GM12878 (cell line): Measurements from ENCODE around the gene KMT2B. TPM values are rescaled to one million over a fixed set of nuclear protein-coding genes. Genes with fewer than 3 reads are reported as not detected.

Experiments
- ATAC-seq: fragments of 200-7000 bp; cut with Tn5 transposase; 3 replicates; pipeline ENCODE4 v1.9.1; 2020; ENCODE audit warnings: mild to moderate bottlenecking, moderate library complexity
- BruUV-seq: library from RNA; stranded (reverse); fragments of 400-500 nt; replicated peaks from 2 replicates; lab custom pipeline; 2021; lab: Mats Ljungman, UMichigan
- CTCF ChIA-PET: fragments of 300-600 bp; sonication (Branson Sonifier 250); formaldehyde crosslinking; extraction: SDS; loops from one replicate; lab custom pipeline; 2021; ENCODE audit warnings: inconsistent platforms; lab: Yijun Ruan, JAX
- POLR2A ChIA-PET: fragments of 350-600 bp; formaldehyde crosslinking; extraction: SDS; loops from one replicate; lab custom pipeline; 2021; ENCODE audit warnings: inconsistent platforms; lab: Charles Lee
- RAD21 ChIA-PET: fragments of 300-600 bp; sonication (Branson Sonifier 250); formaldehyde crosslinking; loops from one replicate; lab custom pipeline; 2023; ENCODE audit warnings: antibody characterized with exemption; ENCODE audit not compliant: unreplicated experiment; lab: Charles Lee
- SMC1A ChIA-PET: fragments of 300-600 bp; sonication (Branson Sonifier 250); formaldehyde crosslinking; loops from one replicate; lab custom pipeline; 2023; ENCODE audit not compliant: unreplicated experiment, uncharacterized antibody; lab: Charles Lee
- DNase-seq: peaks from one replicate; pipeline ENCODE4 v3.0.0-alpha.2; 2011; ENCODE audit warnings: low read depth, low spot score
- FAIRE-seq: peaks from 3 replicates; lab custom pipeline; 2011; peaks lifted over from hg19 to GRCh38; lab: Jason Lieb, UNC
- H2AFZ ChIP-seq: 2 replicates; pipeline ENCODE4 v1.6.0; 2011; ENCODE audit warnings: low read depth, low read length, control low read depth; ENCODE audit not compliant: control insufficient read depth
- H3K27ac ChIP-seq: 2 replicates; pipeline ENCODE4 v1.5.1; 2011; ENCODE audit warnings: control low read depth; ENCODE audit not compliant: control insufficient read depth, insufficient read depth
- H3K27me3 ChIP-seq, 2 experiments: replicated peaks in 1 of 2; 2 replicates each; pipeline versions ENCODE4 v1.6.0 to v1.6.1; 2011; ENCODE audit warnings: low read length in 1 of 2; ENCODE audit not compliant: control insufficient read depth in 2 of 2, insufficient read depth in 2 of 2
- H3K36me3 ChIP-seq, 2 experiments: 2 replicates each; pipeline ENCODE4 v1.5.1; 2011; ENCODE audit warnings: low read length in 1 of 2; ENCODE audit not compliant: control insufficient read depth in 2 of 2, insufficient read depth in 2 of 2
- H3K4me1 ChIP-seq: 2 replicates; pipeline ENCODE4 v1.6.1; 2011; ENCODE audit warnings: mild to moderate bottlenecking, low read length, moderate library complexity, mixed read lengths; ENCODE audit not compliant: control insufficient read depth, insufficient read depth
- H3K4me2 ChIP-seq: 2 replicates; pipeline ENCODE4 v1.6.0; 2011; ENCODE audit warnings: control low read depth; ENCODE audit not compliant: control insufficient read depth, insufficient read depth
- H3K4me3 ChIP-seq: fragments of 200-600 bp; sonication (generic); 2 replicates; pipeline ENCODE4 v1.5.1; 2016
- H3K79me2 ChIP-seq: 2 replicates; pipeline ENCODE4 v1.6.0; 2011; ENCODE audit warnings: low read length; ENCODE audit not compliant: control insufficient read depth, insufficient read depth
- H3K9ac ChIP-seq: 2 replicates; pipeline ENCODE4 v1.8.0; 2011; ENCODE audit warnings: low read length, control low read depth, mixed read lengths; ENCODE audit not compliant: control insufficient read depth, insufficient read depth
- H3K9me3 ChIP-seq: replicated peaks from 3 replicates; pipeline ENCODE4 v1.5.1; 2011; ENCODE audit warnings: mild to moderate bottlenecking, low read length; ENCODE audit not compliant: control insufficient read depth, insufficient read depth
- H4K20me1 ChIP-seq: 2 replicates; pipeline ENCODE4 v1.6.0; 2011; ENCODE audit not compliant: control insufficient read depth, insufficient read depth
- ASH2L ChIP-seq: fragments of 300-600, 200-600 bp; sonication (generic); IDR thresholded peaks from 2 replicates; pipeline ENCODE4 v1.6.1; 2017; ENCODE audit warnings: low read depth, mild to moderate bottlenecking, borderline replicate concordance
- BCL11A ChIP-seq: IDR thresholded peaks from 2 replicates; pipeline ENCODE4 v1.6.1; 2011; ENCODE audit warnings: low read depth, low read length
- EGR1 ChIP-seq, 2 experiments: IDR thresholded peaks; 1 replicate in 1 of 2; 2 replicates in 1 of 2; pipeline ENCODE4 v1.6.1; 2011 to 2012; ENCODE audit warnings: low read depth in 2 of 2, low read length in 2 of 2, borderline replicate concordance in 1 of 2, mild to moderate bottlenecking in 1 of 2, moderate library complexity in 1 of 2
- FOXK2 ChIP-seq: fragments of 450-650 bp; IDR thresholded peaks from 2 replicates; pipeline ENCODE4 v1.6.1; 2017; ENCODE audit warnings: mild to moderate bottlenecking, moderate library complexity
- HCFC1 ChIP-seq: fragments of 150-350 bp; IDR thresholded peaks from 2 replicates; pipeline ENCODE4 v1.6.1; 2014; ENCODE audit warnings: low read length
- IKZF1 ChIP-seq: fragments of 450-650 bp; conservative IDR thresholded peaks from 2 replicates; pipeline ENCODE4 v1.6.1; 2017; ENCODE audit warnings: antibody characterized with exemption, mild to moderate bottlenecking
- MTA2 ChIP-seq: fragments of 450-650 bp; IDR thresholded peaks from 2 replicates; pipeline ENCODE4 v1.6.1; 2016; ENCODE audit warnings: low read depth, mild to moderate bottlenecking, moderate library complexity
- MYC ChIP-seq: IDR thresholded peaks from 2 replicates; pipeline ENCODE4 v1.6.1; 2011; ENCODE audit warnings: mild to moderate bottlenecking, low read length, moderate library complexity, inconsistent platforms; ENCODE audit not compliant: insufficient read depth, insufficient replicate concordance, insufficient read length, severe bottlenecking
- NFIC ChIP-seq: IDR thresholded peaks from 2 replicates; pipeline ENCODE4 v1.6.1; 2012; ENCODE audit warnings: low read depth, mild to moderate bottlenecking, inconsistent platforms, low read length, moderate library complexity
- NFXL1 ChIP-seq: fragments of 450-650 bp; IDR thresholded peaks from 2 replicates; pipeline ENCODE4 v1.6.1; 2017; ENCODE audit warnings: antibody characterized with exemption, mild to moderate bottlenecking, borderline replicate concordance
- NR2C2 ChIP-seq: IDR thresholded peaks from 2 replicates; pipeline ENCODE4 v1.6.1; 2011; ENCODE audit warnings: borderline replicate concordance, low read depth; ENCODE audit not compliant: control insufficient read depth, insufficient read length
- NRF1 ChIP-seq: conservative IDR thresholded peaks from 2 replicates; pipeline ENCODE4 v1.6.1; 2011; ENCODE audit warnings: mild to moderate bottlenecking, low read depth, low read length, improper control_type of control experiment
- RELA ChIP-seq: fragments of 450-650 bp; IDR thresholded peaks from 2 replicates; pipeline ENCODE4 v1.8.0; 2014; ENCODE audit warnings: borderline replicate concordance; ENCODE audit not compliant: partially characterized antibody
- RUNX3 ChIP-seq: IDR thresholded peaks from 2 replicates; pipeline ENCODE4 v1.6.1; 2012; ENCODE audit warnings: low read length, inconsistent platforms
- SMC3 ChIP-seq: IDR thresholded peaks from 2 replicates; pipeline ENCODE4 v1.6.1; 2011; ENCODE audit warnings: low read length, improper control_type of control experiment, borderline replicate concordance
- SP1 ChIP-seq: IDR thresholded peaks from one replicate; pipeline ENCODE4 v1.6.1; 2011; ENCODE audit warnings: low read depth, low read length
- STAT1 ChIP-seq: fragments of 450-650 bp; conservative IDR thresholded peaks from 2 replicates; pipeline ENCODE4 v1.6.1; 2014; ENCODE audit warnings: antibody characterized with exemption, mild to moderate bottlenecking
- SUPT20H ChIP-seq: IDR thresholded peaks from 2 replicates; pipeline ENCODE4 v1.6.1; 2011; ENCODE audit warnings: low read depth, mild to moderate bottlenecking, low read length, moderate library complexity, borderline replicate concordance; ENCODE audit not compliant: control insufficient read depth
- ZBTB33 ChIP-seq: fragments of 450-650 bp; IDR thresholded peaks from 2 replicates; pipeline ENCODE4 v1.6.1; 2017; ENCODE audit warnings: mild to moderate bottlenecking
- ZNF622 ChIP-seq: fragments of 450-650 bp; IDR thresholded peaks from 2 replicates; pipeline ENCODE4 v1.6.1; 2017; ENCODE audit warnings: mild to moderate bottlenecking, inconsistent platforms
- WGBS: methylation state at CpG from one replicate; pipeline ENCODE4 v1.1.6; 2016; ENCODE audit warnings: low lambda C conversion rate; ENCODE audit not compliant: insufficient replicate concordance, insufficient coverage; ENCODE audit errors: missing lambda C conversion rate; 5-methylcytosine and 5-hydroxymethylcytosine counted together
- in situ Hi-C: fragments of 300-500 bp; cut with MboI; formaldehyde crosslinking; loops from 9 replicates; pipeline ENCODE4 v1.14.3; 2018; ENCODE audit warnings: mixed read lengths
- intact Hi-C: fragments of 100-400 bp; cut with micrococcal nuclease; formaldehyde crosslinking; loops from one replicate; pipeline ENCODE4 v1.14.2; 2022; ENCODE audit not compliant: unreplicated experiment
- polyA plus RNA-seq, 11 experiments: library from polyadenylated mRNA; depleted of rRNA in 4 of 11; unstranded in 6 of 11; stranded (reverse) in 5 of 11; fragments of >200 nt; fragmentation: Nextera tagmentation in 4 of 11; fragmentation: Illumina TruSeq in 1 of 11; extraction: Ambion mirVana in 4 of 11; extraction: Trizol in 1 of 11; gene quantifications; 1 replicate in 1 of 11; 2 replicates in 10 of 11; pipeline versions ENCODE4 v1.2.1 to v1.2.3, GENCODE V29; 2011 to 2016; ENCODE audit warnings: inconsistent platforms in 2 of 11, missing spikeins in 2 of 11, low read depth in 1 of 11
- total RNA-seq, 4 experiments: library from RNA; depleted of rRNA in 3 of 4; stranded (reverse); fragments of >200 nt in 3 of 4; fragmentation: Illumina TruSeq in 1 of 4; extraction: Trizol in 1 of 4; gene quantifications; 2 replicates each; pipeline versions ENCODE4 v1.2.1 to v1.2.3, GENCODE V29; 2013 to 2021
- TF ChIP-seq, protein P1 (sequence below): IDR thresholded peaks from 2 replicates; pipeline ENCODE4 v1.6.1; 2012; ENCODE audit warnings: low read depth, low read length, improper control_type of control experiment

The KMT2B gene
- total and polyA plus RNA-seq, 10 of the 15 experiments (the other 5 are each of a cell fraction or from before 2014, with no cell fraction given) = 0.71 to 35.6 (median 6.0) TPM

DNA sequence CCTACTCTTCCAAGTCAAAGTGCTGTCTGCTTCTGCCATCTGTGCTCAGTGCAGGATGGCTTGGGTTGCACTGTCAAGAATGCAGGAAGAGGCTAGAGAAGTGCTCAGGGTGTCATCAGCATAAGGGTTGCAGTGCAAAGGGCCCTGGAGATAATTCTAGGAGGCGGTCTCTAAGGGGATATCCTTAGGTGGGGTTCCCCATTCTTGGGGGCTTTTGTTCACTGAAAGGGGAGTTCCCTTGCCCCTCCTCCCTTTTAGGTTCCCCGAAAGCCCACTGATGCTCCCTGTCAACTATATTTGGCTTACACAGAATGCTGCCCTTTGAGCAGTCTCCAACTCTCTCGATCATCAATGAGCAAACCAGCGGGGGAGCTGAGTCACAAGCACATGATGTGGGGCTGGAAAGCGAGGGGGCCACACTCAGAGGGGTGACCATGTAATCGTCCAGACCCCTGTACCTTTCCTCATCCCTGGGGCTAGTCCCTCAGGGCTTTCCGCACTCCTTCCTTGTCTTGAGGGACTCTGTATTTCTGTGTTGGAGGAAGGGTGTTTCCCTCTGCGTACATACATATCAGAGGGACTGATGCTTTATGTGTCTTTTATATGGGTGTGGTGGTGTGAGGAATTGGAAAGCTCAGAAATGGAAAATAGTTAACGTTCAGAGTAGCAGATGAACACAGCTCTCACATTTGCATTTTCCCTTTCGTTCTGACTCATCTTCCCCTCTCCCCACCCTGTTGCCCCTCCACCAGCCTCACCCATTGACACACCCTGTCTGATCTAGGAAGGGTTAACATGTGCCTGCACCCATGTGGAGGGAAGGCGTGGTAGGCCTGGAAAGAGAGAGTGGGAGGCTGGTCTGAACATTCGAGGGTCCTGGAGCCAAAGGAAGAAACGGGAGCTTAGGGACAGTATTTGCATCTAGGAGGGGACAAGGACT, 6.7 kb upstream of the KMT2B start:
- FAIRE-seq = peak; percentile 91
- ChIA-PET RAD21 (interaction anchor here (0.7 to 6.3 kb wide), 7 partner anchors 12 to 220 kb away, joined by 3 to 430 read pairs (median 4); partner anchors contain the start of genes LIN37 and ZBTB32), POLR2A (interaction anchor here (0.8 to 12.1 kb wide), 9 partner anchors 12 to 429 kb away, joined by 3 to 516 read pairs (median 5); partner anchors contain the start of genes CAPNS1, IGFLR1, LIN37 and PSENEN), CTCF (interaction anchor here (0.7 to 7.3 kb wide), 3 partner anchors 9 to 30 kb away, joined by 3 to 271 read pairs (median 77); no protein-coding TSS in a partner anchor), SMC1A (interaction anchor here (0.6 to 6.3 kb wide), 3 partner anchors 13 to 219 kb away, joined by 3 to 375 read pairs (median 4); partner anchors contain the start of gene ZBTB32)
- peak overlapping the region; percentile 81 for H3K9ac ChIP-seq
- intact Hi-C loops (loop anchor here (1.0 to 5.0 kb wide), 2 partner anchors 9 to 191 kb away; partner anchors contain the start of genes HCST and NFKBID), in situ Hi-C loops (no loop called here)
- peak overlapping the region; percentile 43 for H3K4me3 ChIP-seq
- no peaks in the 10 kb centered on the region for H3K27me3 ChIP-seq
- no peaks in the 10 kb centered on the region; a peak in 1 of 4 replicates for H3K36me3 ChIP-seq
- ATAC-seq = peak; percentile 56
- H3K27ac ChIP-seq = peak overlapping the region; percentile 95
- 2% methylated on average over 13 of the region's 13 CpGs for WGBS
- peaks cover 43% of the 10 kb centered on the region for H3K4me1 ChIP-seq
- no peaks in the 10 kb centered on the region for H4K20me1 ChIP-seq
- peak overlapping the region; percentile 34 for H2AFZ ChIP-seq
- peaks cover 39% of the 10 kb centered on the region for H3K79me2 ChIP-seq
- H3K9me3 ChIP-seq = no peaks in the 10 kb centered on the region
- peak; percentile 94 for DNase-seq
- no TSS peak for BruUV-seq
- peak overlapping the region; percentile 96 for H3K4me2 ChIP-seq
- TF ChIP-seq SUPT20H (no peak), SP1 (peak; percentile 71), NR2C2 (no peak), IKZF1 (peak; percentile 87), MTA2 (peak; percentile 50; the same call in 1 of the 2 replicates), BCL11A (peak; percentile 51; the same call in 1 of the 2 replicates), EGR1 (IDR thresholded peaks at IDR 0.05; ENCODE audit: borderline replicate concordance in 1 of 2, low read depth in 2 of 2, low read length in 2 of 2) (no peak; a peak in 1 of 3 replicates), ASH2L (peak; percentile 84; the same call in 1 of the 2 replicates), RELA (peak; percentile 88), MYC (peak; percentile 56), FOXK2 (no peak; the same call in 1 of the 2 replicates), RUNX3 (peak; percentile 79), STAT1 (no peak), NFXL1 (no peak), SMC3 (no peak), HCFC1 (no peak), ZBTB33 (no peak), NFIC (0 out of 2 replicates have a peak, but pooled peaks have one; percentile 52), NRF1 (no peak), ZNF622 (no peak)
- TF ChIP-seq, protein P1, sequence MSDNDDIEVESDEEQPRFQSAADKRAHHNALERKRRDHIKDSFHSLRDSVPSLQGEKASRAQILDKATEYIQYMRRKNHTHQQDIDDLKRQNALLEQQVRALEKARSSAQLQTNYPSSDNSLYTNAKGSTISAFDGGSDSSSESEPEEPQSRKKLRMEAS = peak; percentile 94
